Natural killer cell treated with Interleukin-12 subunit alpha and Interleukin-12 subunit beta and Interleukin-15 and Interleukin-18, amount 100 ng/mL, for 72 hours (primary cell): ENCODE data around the gene ZMYM1. TPM values are rescaled to one million over a fixed set of nuclear protein-coding genes. Genes with fewer than 3 reads are reported as not detected.

Experiments used
- ATAC-seq, 2 donors: fragments of 150-1000 bp; cut with Tn5 transposase in 1 of 2; sonication (Bioruptor Pico), chemical (Tn5 transposase) in 1 of 2; 2 replicates each; pipeline ENCODE4 v1.10.0; 2021
- DNase-seq: peaks from one replicate; pipeline ENCODE4 v3.0.0; 2022; ENCODE audit warnings: low spot score
- H3K27ac Mint-ChIP-seq, 2 donors: 1 replicate in 1 of 2; 2 replicates in 1 of 2; pipeline ENCODE4 v1.8.0; 2022; ENCODE audit warnings: mixed read lengths in 2 of 2, mild to moderate bottlenecking in 1 of 2, moderate library complexity in 1 of 2
- H3K27me3 Mint-ChIP-seq, 2 donors: 1 replicate in 1 of 2; 2 replicates in 1 of 2; pipeline ENCODE4 v1.8.0; 2022; ENCODE audit warnings: mixed read lengths in 2 of 2
- H3K36me3 Mint-ChIP-seq: one replicate; pipeline ENCODE4 v1.8.0; 2022; ENCODE audit warnings: mixed read lengths
- H3K4me1 Mint-ChIP-seq, 2 donors: 1 replicate in 1 of 2; 2 replicates in 1 of 2; pipeline ENCODE4 v1.8.0; 2022; ENCODE audit warnings: low read depth in 2 of 2, mixed read lengths in 2 of 2, mild to moderate bottlenecking in 1 of 2
- H3K4me3 Mint-ChIP-seq: one replicate; pipeline ENCODE4 v1.8.0; 2022; ENCODE audit warnings: mixed read lengths
- H3K9me3 Mint-ChIP-seq: 2 replicates; pipeline ENCODE4 v1.8.0; 2022; ENCODE audit warnings: mixed read lengths
- total RNA-seq, 2 donors: library from RNA; stranded (reverse); gene quantifications; one replicate each; pipeline ENCODE4 v1.2.3, GENCODE V29; 2022

Gene ZMYM1
- total RNA-seq, 2 donors from 2014 or later, result 7.6 to 10.0 TPM

GRCh38 chr1:35164893-35165292 is 85.7 kb downstream of the ZMYM1 start:
- Mint-ChIP-seq H3K27me3 (no peaks in the 10 kb centered on the region), H3K36me3 (peaks cover 5% of the 10 kb centered on the region), H3K27ac (no peak overlapping the region), H3K4me3 (no peak overlapping the region), H3K4me1 (peaks cover 0 to 4% of the 10 kb centered on the region in 2 donors), H3K9me3 (peaks cover 2% of the 10 kb centered on the region)
- DNase-seq (no peak), ATAC-seq (no peak)

Other genes starting within 250 kb of the ZMYM1 start
- 10 to 100 TPM; 64.4 to 72.7 TPM for gene SMIM12, start 219.6 kb upstream of the ZMYM1 start, total RNA-seq
- under 1 TPM; 0.71 to 0.73 TPM for gene DLGAP3, start 149.7 kb upstream of the ZMYM1 start, total RNA-seq
- gene TMEM35B, start 94.0 kb upstream of the ZMYM1 start, total RNA-seq, result 10 to 100 TPM; 14.3 to 20.3 TPM
- 10 to 100 TPM; 27.2 TPM for gene ZMYM6, start 47.4 kb upstream of the ZMYM1 start, total RNA-seq
- 100 to 1,000 TPM; 334 to 364 TPM for gene SFPQ, start 113.8 kb downstream of the ZMYM1 start, total RNA-seq
- gene ZMYM4, start 189.3 kb downstream of the ZMYM1 start, total RNA-seq, result 10 to 100 TPM; 36.8 to 41.5 TPM